Stimulated activated CD4-positive, alpha-beta T cell treated with anti-CD3 and anti-CD28 coated beads, Interleukin-15, amount 100 ng/mL, for 48 hours (primary cell): ENCODE measurements around the gene MAP2K6.

Experiments used
- DNase-seq, 2 donors: peaks; one replicate each; pipeline ENCODE4 v3.0.0-alpha.2; 2020; ENCODE audit warnings: low read depth in 2 of 2

Gene MAP2K6

GRCh38 chr17:69427486-69428197 is 13.1 kb downstream of the MAP2K6 start:
- DNase-seq = no peak

- no peak for DNase-seq
Measured at GRCh38 chr17:69428252-69428980, 13.9 kb downstream of the MAP2K6 start.

GRCh38 chr17:69430488-69430887 is 16.0 kb downstream of the MAP2K6 start:
- DNase-seq = no peak

GRCh38 chr17:69431835-69432234 is 17.3 kb downstream of the MAP2K6 start:
- DNase-seq = no peak

GRCh38 chr17:69433093-69433492 is 18.6 kb downstream of the MAP2K6 start:
- DNase-seq = no peak

GRCh38 chr17:69434164-69434579 is 19.7 kb downstream of the MAP2K6 start:
- DNase-seq = no peak

GRCh38 chr17:69435971-69436696 is 21.6 kb downstream of the MAP2K6 start:
- no peak for DNase-seq

- no peak for DNase-seq
Measured at GRCh38 chr17:69437475-69437874, 23.0 kb downstream of the MAP2K6 start.

- DNase-seq = no peak
Measured at GRCh38 chr17:69438776-69439175, 24.3 kb downstream of the MAP2K6 start.

- no peak for DNase-seq
Measured at GRCh38 chr17:69441179-69441578, 26.7 kb downstream of the MAP2K6 start.

GRCh38 chr17:69443138-69443537 is 28.6 kb downstream of the MAP2K6 start:
- no peak for DNase-seq

- DNase-seq = no peak
Measured at GRCh38 chr17:69444023-69444422, 29.5 kb downstream of the MAP2K6 start.

- no peak for DNase-seq
Measured at GRCh38 chr17:69445132-69445531, 30.6 kb downstream of the MAP2K6 start.

- no peak for DNase-seq
Measured at GRCh38 chr17:69447726-69448125, 33.2 kb downstream of the MAP2K6 start.

- no peak for DNase-seq
Measured at GRCh38 chr17:69448431-69449102, 34.1 kb downstream of the MAP2K6 start.

- no peak for DNase-seq
Measured at GRCh38 chr17:69450131-69450530, 35.6 kb downstream of the MAP2K6 start.

- no peak for DNase-seq
Measured at GRCh38 chr17:69450918-69451317, 36.4 kb downstream of the MAP2K6 start.

GRCh38 chr17:69451416-69452394 is 37.2 kb downstream of the MAP2K6 start:
- DNase-seq = no peak

GRCh38 chr17:69452664-69453260 is 38.3 kb downstream of the MAP2K6 start:
- no peak for DNase-seq

- no peak for DNase-seq
Measured at GRCh38 chr17:69454051-69454450, 39.6 kb downstream of the MAP2K6 start.
